ENCODE measurements around the gene IGF1.

DNA sequence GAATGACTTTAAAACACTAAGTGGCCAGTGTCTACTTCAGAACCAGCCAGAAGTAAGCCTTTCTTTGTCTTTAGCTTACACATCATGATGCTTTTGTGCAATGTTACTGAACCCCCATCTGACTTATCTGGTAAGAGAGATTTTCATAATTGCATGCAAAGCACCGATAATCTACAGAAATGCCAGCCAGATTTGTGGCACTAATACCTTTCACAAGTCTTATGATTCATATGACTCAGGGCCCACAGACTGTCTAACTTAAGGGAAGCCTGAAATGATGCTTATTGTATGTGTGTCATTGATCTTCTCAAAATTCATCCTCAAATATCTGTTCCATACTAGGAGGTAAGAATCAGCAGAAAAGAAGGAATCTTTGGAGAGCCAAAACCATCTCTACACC is 18.0 kb downstream of the IGF1 start:
- TF ChIP-seq CTCF (IDR thresholded peaks at IDR 0.05) (no peak), POLR2A (IDR thresholded peaks at IDR 0.05) (no peak)
